Upper lobe of left lung (tissue), 6 donors: ENCODE results near the gene CHST5. TPM values are rescaled to one million over a fixed set of nuclear protein-coding genes. Genes with fewer than 3 reads are reported as not detected.

Experiments
- ATAC-seq, 2 donors: fragments of 200-7000 bp; cut with Tn5 transposase; one replicate each; pipeline ENCODE4 v1.9.1; 2022; ENCODE audit warnings: mild to moderate bottlenecking in 2 of 2, moderate library complexity in 2 of 2; ENCODE audit not compliant: low FRiP score in 2 of 2
- DNase-seq, 2 donors: peaks; one replicate each; pipeline ENCODE4 v3.0.0-alpha.2; 2019 to 2020
- H3K27ac ChIP-seq, 4 donors: fragments of 200-600 bp; sonication (generic); one replicate each; pipeline ENCODE4 v1.5.1; 2016 to 2019
- H3K27me3 ChIP-seq, 4 donors: fragments of 200-600 bp; sonication (generic); one replicate each; pipeline ENCODE4 v1.5.1; 2017 to 2019
- H3K36me3 ChIP-seq, 4 donors: fragments of 200-600 bp; sonication (generic); one replicate each; pipeline ENCODE4 v1.5.1; 2016 to 2019
- H3K4me1 ChIP-seq, 4 donors: fragments of 200-600 bp; sonication (generic); one replicate each; pipeline ENCODE4 v1.5.1; 2018 to 2019
- H3K4me3 ChIP-seq, 4 donors: fragments of 200-600 bp; sonication (generic); one replicate each; pipeline ENCODE4 v1.5.1; 2017 to 2019; ENCODE audit warnings: mild to moderate bottlenecking in 2 of 4, moderate library complexity in 1 of 4
- H3K9me3 ChIP-seq, 4 donors: fragments of 200-600 bp; sonication (generic); one replicate each; pipeline ENCODE4 v1.5.1; 2018 to 2019
- CTCF ChIP-seq, 6 experiments: fragments of 450-650 bp in 4 of 6; fragments of 200-600 bp in 2 of 6; sonication (generic) in 2 of 6; IDR thresholded peaks; one replicate each; pipeline ENCODE4 v1.5.1; 2016 to 2019; ENCODE audit warnings: antibody characterized with exemption in 6 of 6
- EP300 ChIP-seq, 4 donors: sonication (generic); formaldehyde crosslinking; IDR thresholded peaks; one replicate each; pipeline ENCODE4 v1.5.1; 2017; ENCODE audit warnings: antibody characterized with exemption in 4 of 4, control low read depth in 2 of 4
- POLR2A ChIP-seq, 4 donors: fragments of 450-650 bp; IDR thresholded peaks; one replicate each; pipeline ENCODE4 v1.5.1; 2016 to 2017; ENCODE audit warnings: antibody characterized with exemption in 4 of 4, mild to moderate bottlenecking in 2 of 4
- POLR2AphosphoS5 ChIP-seq, 2 donors: sonication (generic); formaldehyde crosslinking; IDR thresholded peaks; one replicate each; pipeline ENCODE4 v1.5.1; 2017; ENCODE audit warnings: antibody characterized with exemption in 2 of 2
- WGBS, 2 donors: methylation state at CpG; one replicate each; pipeline ENCODE4 v1.1.5; 2017 to 2018; 5-methylcytosine and 5-hydroxymethylcytosine counted together
- total RNA-seq, 6 donors: library from RNA; depleted of rRNA in 4 of 6; stranded (reverse); fragments of >200 nt in 4 of 6; gene quantifications; one replicate each; pipeline versions ENCODE4 v1.1.0 to v1.2.1, GENCODE V29; 2016 to 2021
- donor health status: DM: no; HTN: no; CAD: no; lungs with moderate emphysema.
- donor health status: DM: no; HTN: yes; CAD: no; lungs with severe emphysema.

CHST5 gene
- 1 to 10 TPM in 1 of 6 donors, under 1 TPM in 2, not detected in 3; 0.11 to 1.7 (median 0.51) TPM for total RNA-seq

GRCh38 chr16:75535901-75536300, at the start of gene CHST5:
TSS of gene CHST5 (minus strand) at chr16:75536108. CDS start at chr16:75530384, 5,724 bp downstream.
- ATAC-seq (no peak), DNase-seq (no peak)
- no peak for TF ChIP-seq POLR2AphosphoS5 (IDR thresholded peaks at IDR 0.05)
- no peak for TF ChIP-seq EP300 (IDR thresholded peaks at IDR 0.05)
- no peak for TF ChIP-seq CTCF (IDR thresholded peaks at IDR 0.05)
- TF ChIP-seq POLR2A (IDR thresholded peaks at IDR 0.05): no peak
- Histone ChIP-seq H3K27ac (no peak within 1 kb of the TSS), H3K4me3 (no peak within 1 kb of the TSS), H3K27me3 (no peaks in the 10 kb centered on the region), H3K9me3 (no peaks in the 10 kb centered on the region), H3K4me1 (no peaks in the 10 kb centered on the region), H3K36me3 (no peaks in the 10 kb centered on the region)
- 70 to 78% methylated on average over 2 to 7 of the region's 7 CpGs for WGBS, 2 donors

- Histone ChIP-seq H3K27ac (no peak overlapping the region), H3K4me1 (no peaks in the 10 kb centered on the region), H3K4me3 (no peak overlapping the region), H3K27me3 (no peaks in the 10 kb centered on the region), H3K9me3 (no peaks in the 10 kb centered on the region), H3K36me3 (peaks cover 1 to 15% (median 11%) of the 10 kb centered on the region in 4 donors)
- no peak for TF ChIP-seq EP300 (IDR thresholded peaks at IDR 0.05)
- no peak for TF ChIP-seq POLR2A (IDR thresholded peaks at IDR 0.05)
- TF ChIP-seq POLR2AphosphoS5 (IDR thresholded peaks at IDR 0.05): no peak
- TF ChIP-seq CTCF (IDR thresholded peaks at IDR 0.05): no peak
- ATAC-seq (no peak), DNase-seq (no peak)
- 79 to 81% methylated on average over 3 of the region's 3 CpGs for WGBS, 2 donors
Measured at GRCh38 chr16:75584108-75584507, 48.2 kb upstream of the CHST5 start.

GRCh38 chr16:75579281-75579834, 43.5 kb upstream of the CHST5 start:
- Histone ChIP-seq H3K27ac (no peak overlapping the region), H3K27me3 (no peaks in the 10 kb centered on the region), H3K4me3 (no peak overlapping the region), H3K36me3 (peaks cover 29 to 59% (median 52%) of the 10 kb centered on the region in 4 donors), H3K9me3 (no peaks in the 10 kb centered on the region), H3K4me1 (peaks cover 0 to 2% (median 0%) of the 10 kb centered on the region in 4 donors)
- WGBS, 2 donors: 65 to 88% methylated on average over 7 of the region's 7 CpGs
- TF ChIP-seq CTCF (IDR thresholded peaks at IDR 0.05): no peak
- TF ChIP-seq POLR2AphosphoS5 (IDR thresholded peaks at IDR 0.05): no peak
- TF ChIP-seq POLR2A (IDR thresholded peaks at IDR 0.05): no peak
- no peak for TF ChIP-seq EP300 (IDR thresholded peaks at IDR 0.05)
- ATAC-seq (no peak), DNase-seq (no peak)

- Histone ChIP-seq H3K27me3 (no peaks in the 10 kb centered on the region), H3K27ac (no peak overlapping the region), H3K9me3 (no peaks in the 10 kb centered on the region), H3K4me1 (peaks cover 0 to 6% (median 0%) of the 10 kb centered on the region in 4 donors), H3K36me3 (peaks cover 29 to 66% (median 57%) of the 10 kb centered on the region in 4 donors), H3K4me3 (no peak overlapping the region)
- 93 to 95% methylated on average over 2 of the region's 2 CpGs for WGBS, 2 donors
- no peak for DNase-seq
- no peak for ATAC-seq
- no peak for TF ChIP-seq CTCF (IDR thresholded peaks at IDR 0.05)
- TF ChIP-seq POLR2A (IDR thresholded peaks at IDR 0.05): no peak
- TF ChIP-seq EP300 (IDR thresholded peaks at IDR 0.05): no peak
- no peak for TF ChIP-seq POLR2AphosphoS5 (IDR thresholded peaks at IDR 0.05)
Measured at GRCh38 chr16:75578725-75579124, 42.8 kb upstream of the CHST5 start.

GRCh38 chr16:75578212-75578611, 42.3 kb upstream of the CHST5 start:
- Histone ChIP-seq H3K27ac (no peak overlapping the region), H3K4me1 (peaks cover 0 to 8% (median 2%) of the 10 kb centered on the region in 4 donors), H3K9me3 (no peaks in the 10 kb centered on the region), H3K27me3 (no peaks in the 10 kb centered on the region), H3K4me3 (no peak overlapping the region), H3K36me3 (peaks cover 29 to 71% (median 60%) of the 10 kb centered on the region in 4 donors)
- 94% methylated on average over 7 of the region's 7 CpGs for WGBS, 2 donors
- DNase-seq (no peak), ATAC-seq (no peak)
- TF ChIP-seq POLR2A (IDR thresholded peaks at IDR 0.05) (no peak), CTCF (IDR thresholded peaks at IDR 0.05) (no peak), EP300 (IDR thresholded peaks at IDR 0.05) (no peak), POLR2AphosphoS5 (IDR thresholded peaks at IDR 0.05) (no peak)
